Inflammatory macrophage treated with lipopolysaccharide for 4 hours (primary cell): ENCODE measurements around the gene PIMREG.

ENCODE experiments used
- DNase-seq: peaks from one replicate; pipeline ENCODE4 v3.0.0-alpha.2; 2020

PIMREG gene

DNA sequence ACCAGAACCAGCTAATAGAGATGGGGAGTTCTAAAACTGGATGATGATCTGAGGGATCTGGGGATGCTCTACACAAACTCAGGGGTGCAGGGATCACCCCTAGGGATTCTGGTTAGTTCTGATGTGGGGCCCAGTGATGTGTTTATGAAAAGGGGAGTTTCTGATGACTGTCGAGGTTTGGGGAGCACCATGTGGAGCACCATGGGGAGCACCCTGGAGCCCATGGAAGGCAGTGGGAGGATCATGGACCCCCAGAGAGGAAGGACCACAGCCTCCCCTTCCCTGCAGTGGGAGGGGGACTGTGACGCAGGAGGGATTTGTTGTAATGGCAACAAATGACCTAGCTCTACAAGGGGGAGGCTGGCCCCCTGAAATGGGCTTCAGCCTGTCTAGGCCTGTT, 18.4 kb downstream of the PIMREG start:
- DNase-seq: no peak

DNA sequence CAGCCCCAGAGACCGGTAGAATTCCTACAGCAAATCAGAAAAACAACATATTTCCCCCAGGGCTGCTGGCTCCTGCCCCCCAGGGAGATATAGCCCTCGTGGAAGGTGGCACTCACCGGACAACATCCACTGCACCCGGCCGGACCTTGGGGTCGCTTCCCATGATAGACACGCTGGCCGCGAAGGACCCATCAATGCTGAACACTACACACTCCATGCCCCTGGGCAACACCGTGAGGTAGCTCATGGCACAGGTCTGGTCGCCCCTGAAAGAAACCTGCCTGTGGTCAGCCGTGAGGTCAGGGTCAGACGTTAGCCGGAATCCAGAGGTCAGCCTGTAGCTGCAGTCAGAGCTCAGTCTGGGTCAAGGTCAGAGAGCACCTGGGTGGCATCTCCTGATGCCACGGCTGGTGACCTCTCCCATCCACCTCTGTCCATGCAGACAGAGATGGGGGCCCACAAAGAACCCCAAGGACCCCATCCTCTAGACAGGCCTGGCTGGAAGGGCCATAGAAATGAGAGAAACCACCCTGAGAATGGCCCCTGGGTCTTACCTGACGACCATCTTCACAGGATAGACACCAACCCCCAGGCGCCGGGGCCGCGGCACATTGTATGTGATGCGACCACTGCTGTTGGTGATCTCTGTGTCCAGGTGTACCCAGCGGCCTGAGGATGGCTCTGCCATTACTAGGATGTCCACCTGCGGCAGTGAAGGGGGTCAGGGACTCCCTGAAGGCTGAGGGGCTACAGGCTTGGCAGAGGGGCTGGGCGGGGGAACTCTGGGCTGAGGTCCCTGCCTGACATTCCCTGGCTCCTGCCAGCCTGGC, 19.6 kb downstream of the PIMREG start:
- DNase-seq: no peak

DNA sequence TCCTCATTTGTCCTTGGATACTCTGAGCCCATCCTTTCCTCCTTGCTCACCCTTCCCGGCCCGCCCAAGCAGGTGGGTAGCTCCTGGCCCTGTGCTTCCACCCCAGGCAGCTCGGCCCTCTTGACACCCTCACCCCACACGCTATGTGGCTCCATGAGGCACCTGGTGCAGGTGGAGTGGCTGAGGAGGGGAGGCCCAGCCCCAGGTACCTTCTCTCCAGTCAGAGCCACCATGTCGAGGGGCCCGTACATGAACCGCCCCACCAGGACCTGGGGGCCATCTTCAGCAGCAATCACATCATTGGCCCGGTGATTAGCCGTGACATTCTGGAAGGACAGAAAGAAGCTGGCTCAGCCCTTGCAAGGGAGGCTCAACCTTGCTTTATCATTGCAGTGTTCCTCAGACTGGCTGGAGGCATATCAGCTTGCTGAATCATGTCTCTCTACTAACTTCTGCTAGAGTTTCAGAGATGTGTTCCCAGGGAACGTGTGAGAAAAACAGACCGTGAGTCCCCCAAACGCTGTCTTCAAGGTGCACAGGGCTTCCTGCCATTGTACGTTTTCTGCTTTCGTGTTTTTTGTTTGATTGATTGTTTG, 20.3 kb downstream of the PIMREG start:
- no peak for DNase-seq

DNA sequence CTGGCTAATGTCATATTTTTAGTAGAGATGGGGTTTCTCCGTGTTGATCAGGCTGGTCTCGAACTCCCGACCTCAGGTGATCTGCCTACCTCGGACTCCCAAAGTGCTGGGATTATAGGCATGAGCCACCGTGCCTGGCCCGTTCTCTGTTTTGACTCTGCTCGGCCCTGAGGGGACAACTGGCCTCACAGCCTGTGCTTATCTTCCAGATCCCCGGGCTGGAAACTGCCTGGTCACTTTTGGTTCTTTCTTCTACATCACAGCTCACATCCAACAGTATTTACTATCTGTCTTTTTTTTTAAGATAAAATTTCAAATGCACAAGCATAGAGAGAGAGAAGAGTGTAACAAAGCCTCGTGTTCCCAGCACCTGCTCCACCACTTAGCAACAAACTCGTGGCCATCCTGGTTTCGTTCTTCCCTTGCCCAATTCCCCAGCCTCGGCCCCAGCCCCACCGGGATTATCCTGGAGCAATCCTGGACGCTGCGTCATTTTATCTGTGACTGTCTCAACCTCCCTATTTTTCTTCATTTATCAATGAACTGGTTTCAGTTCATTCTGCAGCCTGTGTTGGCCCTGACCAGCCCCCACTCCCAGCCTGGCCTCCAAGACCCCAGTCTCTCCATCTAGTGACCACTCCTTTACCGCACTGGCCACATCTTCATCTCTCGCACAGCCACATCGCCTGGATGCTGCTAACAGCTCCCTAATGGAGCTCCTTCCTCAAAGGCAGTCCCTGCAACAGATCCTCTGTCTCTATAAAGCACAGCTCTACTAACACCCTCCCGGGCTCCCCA, 21.1 kb downstream of the PIMREG start:
- DNase-seq: no peak

DNA sequence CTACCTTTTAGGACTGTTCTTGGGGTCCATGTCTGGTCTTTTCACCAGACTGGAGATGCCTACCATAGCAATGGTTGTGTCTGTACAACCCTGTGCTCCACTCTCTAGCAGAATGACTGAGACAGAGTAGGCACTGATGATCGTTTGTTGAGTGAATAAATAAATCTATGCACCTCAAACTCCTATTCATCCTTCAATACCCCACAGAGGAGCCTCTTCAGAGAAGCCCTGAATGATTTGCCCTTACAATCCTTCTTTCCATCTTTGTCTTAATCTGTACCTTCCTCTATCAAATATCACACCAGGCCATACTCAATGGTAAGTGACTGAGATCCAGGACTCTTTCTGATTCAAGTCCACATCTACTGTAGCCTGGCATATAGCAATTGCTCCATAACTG, 23.3 kb downstream of the PIMREG start:
- no peak for DNase-seq

DNA sequence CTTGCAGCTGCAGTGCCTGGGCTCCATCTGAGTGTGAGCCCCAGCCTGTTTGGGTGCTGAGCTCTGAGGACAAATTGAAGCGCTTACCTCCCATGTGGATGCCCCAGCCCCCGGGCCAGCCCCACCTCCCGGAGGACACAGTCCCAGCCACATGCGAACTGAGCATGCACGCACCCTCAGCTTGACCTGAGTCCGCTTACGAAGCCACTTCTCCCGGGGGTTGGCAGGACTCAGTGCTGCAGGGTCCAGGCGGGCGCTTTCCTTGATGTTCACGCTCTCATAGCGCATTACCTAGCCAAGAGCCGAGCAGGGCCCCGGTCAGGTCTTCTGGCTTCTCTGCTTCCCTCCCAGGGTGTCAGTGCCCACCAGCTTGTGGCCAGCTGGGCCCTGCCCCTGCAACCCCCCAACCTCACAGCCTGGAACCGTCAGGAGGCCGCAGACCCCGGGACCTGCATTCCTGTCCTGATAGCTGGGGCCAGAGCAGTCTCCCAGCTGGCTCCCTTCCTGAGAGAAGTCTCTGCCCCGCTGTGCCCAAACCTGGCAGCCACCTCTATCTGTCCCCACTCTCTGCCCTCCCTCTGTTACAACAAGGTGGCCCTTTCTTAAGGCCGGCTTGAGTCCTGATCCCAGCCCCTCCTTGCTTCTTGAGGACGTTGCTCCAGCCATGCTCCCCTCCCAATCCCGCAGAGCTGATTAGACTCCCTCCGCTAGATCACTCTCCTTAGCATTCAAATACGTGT, 24.0 kb downstream of the PIMREG start:
- DNase-seq: no peak

DNA sequence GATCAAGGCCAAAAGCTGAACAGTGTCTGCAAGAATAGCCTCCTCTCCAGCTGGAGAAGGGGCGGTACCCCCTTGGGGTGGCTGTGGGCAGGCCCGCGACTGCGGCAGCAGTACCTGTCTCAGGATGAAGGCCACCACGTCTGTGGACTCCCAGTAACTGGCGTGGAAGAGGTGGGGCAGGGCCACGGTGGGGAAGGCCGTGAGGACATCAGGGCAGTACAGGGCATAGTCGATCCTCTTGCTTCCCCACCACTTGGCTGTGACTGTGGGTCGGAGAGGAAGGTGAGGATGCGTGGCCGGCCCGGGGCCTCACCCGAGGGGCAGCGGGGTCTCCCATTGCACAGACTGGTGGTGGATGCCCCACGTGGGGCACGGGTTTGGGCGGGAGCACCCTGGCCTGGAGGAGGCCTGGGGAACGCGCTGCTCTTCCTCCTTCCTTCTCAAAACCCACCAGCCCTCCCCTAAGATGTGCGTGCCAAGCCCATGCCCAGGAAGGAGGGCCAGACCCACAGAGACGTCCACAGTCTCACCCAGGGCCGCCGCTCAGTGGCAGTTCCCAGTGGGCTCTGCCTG, 26.0 kb downstream of the PIMREG start:
- DNase-seq: no peak

DNA sequence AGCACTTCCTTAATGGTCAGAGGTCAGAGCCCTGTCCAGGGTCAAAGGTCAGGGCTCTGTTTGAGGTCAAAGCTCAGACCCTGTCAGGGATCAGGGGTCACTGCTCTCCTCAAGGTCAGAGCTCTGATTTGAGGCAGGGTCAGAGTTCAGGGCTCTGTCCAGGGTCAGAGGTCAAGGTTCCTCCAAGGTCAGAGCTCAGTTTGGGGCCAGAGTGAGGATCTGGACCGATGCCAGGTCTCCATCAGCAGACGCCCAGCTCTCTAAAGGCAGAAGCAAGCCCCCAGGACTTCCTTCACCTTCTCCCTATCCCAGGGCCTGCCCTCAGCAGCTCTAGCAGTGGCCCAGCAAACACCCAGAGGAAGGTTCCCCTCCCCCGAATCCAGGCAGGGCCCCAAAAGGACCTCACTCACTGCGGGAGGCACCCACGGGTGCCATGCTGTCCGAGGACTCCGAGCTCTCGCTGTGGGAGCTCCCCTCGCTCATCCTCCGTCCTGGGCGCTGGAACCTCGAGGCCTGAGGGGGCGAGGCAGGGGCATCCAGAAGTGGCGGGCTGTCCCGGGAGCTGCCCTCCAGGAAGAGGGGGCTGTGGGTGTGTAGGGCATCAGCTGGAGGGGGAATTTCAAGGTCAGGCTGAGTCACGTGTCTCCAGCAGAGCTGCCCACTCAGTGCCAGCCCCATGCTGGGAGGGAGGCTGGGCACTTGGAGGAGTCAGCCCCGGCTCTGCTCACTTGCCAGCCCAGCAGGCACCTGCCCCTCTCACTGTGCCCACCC, 26.7 kb downstream of the PIMREG start:
- no peak for DNase-seq

DNA sequence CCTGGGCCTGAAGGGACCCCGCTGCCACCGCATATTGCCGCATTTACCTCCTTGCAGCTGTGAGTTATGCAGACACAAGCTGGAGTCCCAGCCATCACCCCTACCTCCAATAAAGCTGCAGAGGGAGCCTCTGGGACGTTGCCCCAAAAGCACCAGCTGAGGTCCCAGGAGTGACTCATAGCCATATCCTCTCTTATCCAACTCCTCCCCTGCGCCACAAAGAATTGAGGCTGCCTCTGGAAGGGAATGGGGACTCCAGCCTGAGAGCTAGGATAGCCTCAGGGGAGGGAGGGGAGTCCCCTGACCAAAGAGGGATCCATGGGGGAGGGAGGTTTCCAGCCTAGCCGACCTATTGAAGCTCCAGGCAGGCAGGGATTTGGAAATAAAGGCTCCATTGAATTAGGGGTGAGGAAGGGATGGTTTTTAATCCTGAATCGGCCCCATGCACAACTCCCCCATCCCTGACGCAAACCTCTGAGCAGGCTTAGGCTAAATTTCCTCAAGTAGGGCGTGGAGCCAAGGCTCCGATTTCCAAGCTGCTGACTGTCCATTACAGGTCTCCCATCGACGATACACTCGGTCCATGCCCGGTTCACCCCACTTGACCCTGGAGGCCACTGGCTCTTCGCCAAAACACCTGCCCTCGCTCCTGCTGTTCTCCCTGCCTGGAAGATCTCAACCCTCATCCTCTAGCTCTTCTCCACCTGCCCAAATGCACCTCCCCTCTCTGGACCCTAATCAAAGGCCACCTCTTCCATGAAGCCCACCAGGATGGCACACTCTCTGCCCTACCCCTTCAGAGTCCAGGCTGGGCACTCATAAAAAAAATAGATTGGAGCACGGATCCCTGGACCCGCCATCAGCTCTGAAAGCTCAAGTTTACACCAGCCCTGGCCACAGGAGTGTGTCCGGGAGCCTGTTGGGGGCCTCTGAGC, 27.5 kb downstream of the PIMREG start:
- no peak for DNase-seq

DNA sequence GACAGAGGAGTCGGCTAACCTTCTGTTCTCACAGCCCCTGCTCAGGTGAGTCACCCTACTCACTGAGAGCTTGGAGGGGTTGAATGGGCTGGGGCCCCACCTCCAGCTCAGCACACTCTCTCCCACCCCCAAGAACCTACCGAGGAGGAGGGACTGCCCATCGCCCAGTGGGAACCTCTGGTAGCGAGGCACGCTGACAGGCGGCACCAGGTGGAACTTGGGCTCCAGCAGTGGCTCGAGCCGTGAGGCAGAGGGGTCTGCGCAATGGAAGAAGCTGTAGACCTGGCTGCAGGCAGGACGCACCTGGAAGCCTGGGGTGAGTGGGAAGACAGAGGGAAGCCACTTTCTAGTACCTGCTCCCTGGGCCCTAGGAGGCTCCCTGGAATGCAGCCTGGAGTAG, 28.3 kb downstream of the PIMREG start:
- DNase-seq: no peak

DNA sequence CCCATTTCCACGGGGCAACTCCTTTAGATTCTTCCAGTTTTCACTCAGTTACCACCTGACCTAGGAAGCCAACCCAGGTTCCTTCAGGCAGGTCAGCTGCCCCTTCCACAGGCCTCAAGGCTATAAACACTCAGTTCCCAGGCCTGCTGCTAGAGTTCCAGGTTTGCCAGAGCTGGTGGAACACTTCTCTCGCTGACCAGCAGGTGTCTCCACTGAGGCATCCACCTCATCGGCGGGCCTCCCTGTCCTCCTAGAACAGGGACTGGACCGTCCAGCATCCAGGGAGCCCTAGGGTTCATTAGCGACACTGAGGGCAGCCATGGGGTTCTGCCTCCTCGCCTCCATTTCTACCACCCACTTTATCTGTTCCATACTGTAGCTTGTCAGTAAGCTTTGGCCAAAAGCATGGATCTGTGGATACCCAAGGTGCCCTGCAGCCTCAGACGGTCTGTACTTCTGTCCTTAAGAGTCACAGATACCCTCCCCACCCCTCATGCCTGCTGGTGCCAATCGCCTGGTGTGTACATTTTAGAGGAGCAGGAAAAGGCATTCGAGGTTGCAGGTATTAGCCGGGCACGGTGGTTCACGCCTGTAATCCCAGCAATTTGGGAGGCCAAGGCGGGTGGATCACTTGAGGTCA, 29.0 kb downstream of the PIMREG start:
- DNase-seq: peak; percentile 65

DNA sequence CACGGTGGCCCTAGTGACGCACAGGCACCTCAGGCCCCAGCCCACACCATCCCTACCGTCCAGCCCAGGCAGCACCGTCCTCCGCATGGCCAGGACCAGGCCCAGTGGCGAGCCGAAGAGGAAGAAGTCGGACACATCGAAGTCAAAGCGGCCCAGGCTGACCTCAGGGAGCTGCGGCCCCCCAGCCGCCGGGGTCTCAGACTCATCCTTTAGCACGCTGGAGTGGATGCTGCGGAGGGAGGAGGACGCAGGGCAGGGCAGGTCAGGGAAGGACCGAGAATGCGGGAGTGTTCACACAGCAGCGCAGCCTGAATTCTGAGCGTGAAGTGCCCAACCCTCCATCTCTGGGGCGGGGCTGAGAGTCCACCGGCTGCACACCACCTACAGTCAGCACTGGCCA, 30.1 kb downstream of the PIMREG start:
- no peak for DNase-seq

DNA sequence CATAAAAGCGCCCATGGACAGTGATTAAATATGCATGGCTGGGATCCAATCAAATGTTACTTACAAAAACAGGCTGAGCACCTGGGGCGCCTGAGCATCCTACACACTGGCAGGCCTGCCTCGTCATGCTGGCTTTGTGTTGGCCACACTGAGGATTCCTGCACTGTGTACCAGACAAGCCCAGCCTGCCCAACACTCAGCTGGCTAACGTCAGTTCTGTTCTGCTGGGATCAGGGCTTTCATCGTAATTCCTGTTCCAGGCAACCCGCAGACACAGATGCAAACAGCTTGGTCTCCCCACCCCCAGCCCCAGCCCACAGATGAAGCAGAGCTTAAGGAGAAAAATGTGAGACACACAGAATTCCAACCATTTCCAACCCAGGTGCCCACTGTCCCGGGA, 30.7 kb downstream of the PIMREG start:
- no peak for DNase-seq

DNA sequence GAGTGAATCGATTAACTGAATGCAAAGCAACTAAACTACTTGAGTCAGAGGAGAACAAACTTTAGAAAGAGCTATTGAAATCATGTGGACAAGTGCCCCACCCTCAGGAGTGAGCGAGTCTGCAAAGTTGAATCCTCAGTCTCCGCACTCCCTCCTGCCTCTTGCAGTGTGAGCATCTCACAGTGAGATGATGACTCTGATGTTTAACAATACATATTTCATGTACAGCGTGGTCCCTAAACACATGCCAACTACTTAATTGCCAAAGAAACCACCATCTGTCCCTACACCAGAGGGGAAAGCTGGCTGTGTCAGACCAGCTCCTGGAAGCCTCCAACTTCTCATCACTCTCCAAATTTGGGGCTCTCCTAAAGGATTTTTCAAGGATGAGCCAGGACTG, 31.2 kb downstream of the PIMREG start:
- DNase-seq: no peak

DNA sequence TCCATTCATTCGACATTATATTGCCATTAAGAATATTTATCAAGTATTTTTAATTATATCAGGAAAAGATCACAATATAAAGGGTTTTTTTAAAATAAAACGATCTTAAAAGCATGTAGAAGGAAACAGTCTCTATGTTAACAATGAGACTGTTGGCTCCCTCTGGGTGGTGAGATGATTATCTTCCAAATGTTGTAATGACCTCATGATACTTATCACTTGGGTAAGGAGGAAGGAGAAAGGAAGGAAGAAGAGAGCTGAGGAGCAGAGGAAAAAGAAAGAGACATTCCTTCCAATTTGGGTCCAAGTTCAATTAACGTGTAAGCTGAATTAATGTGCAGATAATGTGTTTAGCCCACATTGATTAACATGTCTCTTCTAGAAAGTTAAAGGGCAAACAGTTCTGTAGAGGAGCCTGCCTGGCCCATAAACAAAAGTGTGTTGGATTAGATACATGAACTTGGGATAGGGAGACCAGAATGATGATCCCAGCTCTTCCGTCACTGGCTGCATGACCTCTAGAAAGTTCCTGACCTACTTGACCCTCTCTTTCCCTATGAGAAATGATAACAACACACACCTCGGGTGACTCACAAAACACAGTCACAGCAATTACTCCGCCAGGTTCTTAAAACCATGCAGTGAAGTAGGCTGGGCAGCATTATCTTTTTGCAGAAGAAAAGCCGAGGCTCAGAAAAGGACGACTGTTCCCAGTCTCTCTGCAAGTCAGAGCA, 32.0 kb downstream of the PIMREG start:
- DNase-seq: no peak

DNA sequence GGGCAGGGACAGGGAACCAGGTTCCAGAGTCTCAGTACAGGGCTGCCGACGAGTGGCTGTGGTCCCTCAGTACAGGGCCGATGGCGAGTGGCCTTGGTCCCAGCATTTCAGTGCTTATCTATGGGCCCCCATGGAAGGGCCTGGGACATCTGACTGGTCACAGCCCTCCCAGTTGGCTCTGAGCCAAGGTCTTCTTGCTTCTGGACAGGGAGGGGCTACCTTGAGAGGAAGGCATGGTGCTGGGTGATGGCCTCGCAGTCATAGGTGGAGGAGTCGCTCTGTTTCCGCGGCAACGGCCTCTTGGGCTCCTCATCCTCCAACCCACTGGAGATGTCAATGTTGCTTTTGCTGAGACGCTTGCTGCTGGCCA, 32.5 kb downstream of the PIMREG start:
- no peak for DNase-seq

DNA sequence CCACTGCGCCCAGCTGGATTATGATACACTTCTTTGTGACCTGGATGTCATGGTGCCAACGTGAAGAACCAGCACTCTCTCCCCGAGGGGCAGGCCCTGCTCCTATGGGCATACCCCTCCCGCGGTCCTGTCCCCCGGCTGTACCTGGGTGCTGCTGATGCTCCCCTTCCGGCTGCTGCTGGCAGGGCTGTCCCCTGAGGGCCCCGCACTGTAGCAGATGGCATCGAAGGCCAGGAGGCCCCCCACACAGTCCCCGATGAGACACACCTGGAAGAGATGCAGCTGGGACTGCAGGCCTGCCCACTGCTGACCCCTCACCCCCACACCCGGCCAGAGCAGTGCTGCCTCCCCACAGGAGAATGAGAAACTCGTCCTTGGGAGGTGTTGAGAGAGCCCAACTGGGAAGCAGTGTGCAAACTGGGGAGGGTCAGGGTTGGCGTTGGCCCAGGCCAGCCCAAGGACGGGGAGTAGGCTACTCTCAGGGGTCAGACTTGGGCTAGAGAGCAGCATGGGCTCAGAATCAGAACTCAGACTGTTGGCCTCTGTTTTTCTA, 33.7 kb downstream of the PIMREG start:
- DNase-seq: no peak

DNA sequence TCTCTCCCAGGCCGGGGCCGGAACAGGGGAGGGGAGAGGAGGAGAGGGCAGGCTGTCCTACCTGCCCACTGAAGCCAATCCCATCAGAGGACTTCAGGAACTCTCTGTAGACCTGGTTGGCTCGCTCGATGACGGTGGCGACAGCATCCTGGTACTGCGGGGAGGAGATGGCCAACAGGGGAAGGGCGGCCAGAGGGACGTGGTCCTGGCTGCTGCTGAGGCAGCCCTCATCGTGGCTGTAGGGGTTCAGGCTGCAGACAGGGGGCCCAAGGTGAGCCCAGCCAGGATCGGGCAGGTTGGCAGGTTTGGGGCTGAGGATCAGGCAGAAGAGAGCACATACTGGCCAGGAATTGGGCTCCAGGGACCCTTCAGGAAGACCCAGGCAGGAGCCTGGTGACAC, 34.2 kb downstream of the PIMREG start:
- no peak for DNase-seq

DNA sequence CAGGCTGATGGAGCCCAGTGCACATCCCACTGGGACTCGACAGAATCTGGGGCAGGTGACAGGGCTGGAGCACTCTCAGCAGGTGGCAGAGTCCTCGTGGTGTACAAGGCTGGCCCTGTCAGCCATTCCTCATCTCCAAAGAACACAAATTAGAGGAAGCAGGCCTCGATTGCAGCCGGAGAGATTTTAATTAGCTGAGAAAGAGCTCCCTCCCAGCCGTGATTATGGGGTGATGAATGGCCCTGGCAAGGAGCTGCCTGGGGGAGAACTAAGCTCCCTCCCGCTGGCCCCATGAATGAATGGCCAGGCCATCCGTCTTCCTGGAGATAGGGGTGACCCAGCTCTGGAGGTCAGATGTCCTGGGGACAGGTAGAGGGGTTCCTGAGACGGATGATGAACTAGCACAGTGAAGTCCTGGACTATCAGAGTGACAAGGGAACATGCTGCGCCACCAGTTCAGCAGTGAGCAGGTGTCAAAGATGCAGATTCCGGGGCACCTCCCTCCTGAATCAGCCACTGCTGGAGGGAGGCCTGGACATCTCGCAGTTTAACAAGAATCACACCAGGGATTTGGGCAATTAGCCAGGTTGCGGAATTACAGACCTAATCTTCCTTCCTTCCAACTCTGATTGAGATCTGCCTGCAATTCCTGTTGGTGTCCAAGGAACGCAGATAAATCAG, 35.5 kb downstream of the PIMREG start:
- DNase-seq: no peak
